ENCODE results near the gene ACP1.

GRCh38 chr2:256094-256493, 8.7 kb upstream of the ACP1 start:
- TF ChIP-seq CTCF (IDR thresholded peaks at IDR 0.05; ENCODE audit: control extremely low read depth in 1 of 3, insufficient read depth in 1 of 3, low read depth in 1 of 3, low read length in 3 of 3) (no peak), RXRA (IDR thresholded peaks at IDR 0.05; ENCODE audit: insufficient read depth, low read depth, low read length) (no peak), MAX (IDR thresholded peaks at IDR 0.05) (no peak)

All from H1 (cell line).